ENCODE measurements around the gene OR2S2. TPM values are rescaled to one million over a fixed set of nuclear protein-coding genes. Genes with fewer than 3 reads are reported as not detected.

Gene OR2S2
- total RNA-seq, 2 experiments from 2014 or later: not detected

- no peaks in the 10 kb centered on the region for H3K79me2 ChIP-seq (ENCODE audit: insufficient read depth, low read depth, low read length)
- no peak overlapping the region for H3K27ac ChIP-seq (ENCODE audit: low read depth, low read length, poor library complexity, severe bottlenecking)
- no peak for DNase-seq (ENCODE audit: low spot score)
- peaks cover 4% of the 10 kb centered on the region for H3K4me1 ChIP-seq (ENCODE audit: insufficient read depth, low read length, poor library complexity, severe bottlenecking)
- no peak overlapping the region for H3K4me3 ChIP-seq (ENCODE audit: low read depth, low read length, poor library complexity, severe bottlenecking)
- TF ChIP-seq, protein P1, sequence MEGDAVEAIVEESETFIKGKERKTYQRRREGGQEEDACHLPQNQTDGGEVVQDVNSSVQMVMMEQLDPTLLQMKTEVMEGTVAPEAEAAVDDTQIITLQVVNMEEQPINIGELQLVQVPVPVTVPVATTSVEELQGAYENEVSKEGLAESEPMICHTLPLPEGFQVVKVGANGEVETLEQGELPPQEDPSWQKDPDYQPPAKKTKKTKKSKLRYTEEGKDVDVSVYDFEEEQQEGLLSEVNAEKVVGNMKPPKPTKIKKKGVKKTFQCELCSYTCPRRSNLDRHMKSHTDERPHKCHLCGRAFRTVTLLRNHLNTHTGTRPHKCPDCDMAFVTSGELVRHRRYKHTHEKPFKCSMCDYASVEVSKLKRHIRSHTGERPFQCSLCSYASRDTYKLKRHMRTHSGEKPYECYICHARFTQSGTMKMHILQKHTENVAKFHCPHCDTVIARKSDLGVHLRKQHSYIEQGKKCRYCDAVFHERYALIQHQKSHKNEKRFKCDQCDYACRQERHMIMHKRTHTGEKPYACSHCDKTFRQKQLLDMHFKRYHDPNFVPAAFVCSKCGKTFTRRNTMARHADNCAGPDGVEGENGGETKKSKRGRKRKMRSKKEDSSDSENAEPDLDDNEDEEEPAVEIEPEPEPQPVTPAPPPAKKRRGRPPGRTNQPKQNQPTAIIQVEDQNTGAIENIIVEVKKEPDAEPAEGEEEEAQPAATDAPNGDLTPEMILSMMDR (conservative IDR thresholded peaks at IDR 0.05; ENCODE audit: low read length): no peak
- TF ChIP-seq EZH2phosphoT487 (IDR thresholded peaks at IDR 0.05; ENCODE audit: borderline replicate concordance, low read depth, low read length): no peak
- no peaks in the 10 kb centered on the region for H3K9me2 ChIP-seq (ENCODE audit: insufficient read depth, low read length)
- H4K20me1 ChIP-seq (ENCODE audit: insufficient read depth, low read length): no peaks in the 10 kb centered on the region
- no TSS peak for BruUV-seq (replicated peaks)
- no peak overlapping the region for H2AFZ ChIP-seq (ENCODE audit: low read length)
- POLR2A ChIA-PET: no interaction called here
- no peaks in the 10 kb centered on the region for H3K36me3 ChIP-seq (ENCODE audit: insufficient read depth, low read length)
- CTCF ChIA-PET (ENCODE audit: unreplicated experiment): no interaction called here
- no peak overlapping the region for H3K4me2 ChIP-seq (ENCODE audit: low read length)
- intact Hi-C loops (cut with micrococcal nuclease; ENCODE audit: unreplicated experiment): no loop called here
- H3K9me3 ChIP-seq (ENCODE audit: low read length): 0 out of 2 replicates have a peak, but pooled peaks cover 3% of the 10 kb centered on the region
Measured at GRCh38 chr9:35911690-35912089, 46.3 kb downstream of the OR2S2 start.

- Histone ChIP-seq H3K9me3 (ENCODE audit: low read length) (0 out of 2 replicates have a peak, but pooled peaks cover 3% of the 10 kb centered on the region), H3K9me2 (ENCODE audit: insufficient read depth, low read length) (no peaks in the 10 kb centered on the region), H3K27ac (ENCODE audit: low read depth, low read length, poor library complexity, severe bottlenecking) (no peak overlapping the region), H2AFZ (ENCODE audit: low read length) (peak overlapping the region; percentile 59; the same call in 1 of the 2 replicates), H4K20me1 (ENCODE audit: insufficient read depth, low read length) (no peaks in the 10 kb centered on the region), H3K36me3 (ENCODE audit: insufficient read depth, low read length) (no peaks in the 10 kb centered on the region), H3K79me2 (ENCODE audit: insufficient read depth, low read depth, low read length) (no peaks in the 10 kb centered on the region), H3K4me1 (ENCODE audit: insufficient read depth, low read length, poor library complexity, severe bottlenecking) (peaks cover 4% of the 10 kb centered on the region), H3K4me3 (ENCODE audit: low read depth, low read length, poor library complexity, severe bottlenecking) (no peak overlapping the region), H3K4me2 (ENCODE audit: low read length) (no peak overlapping the region)
- intact Hi-C loops (cut with micrococcal nuclease; ENCODE audit: unreplicated experiment): no loop called here
- CTCF ChIA-PET (ENCODE audit: unreplicated experiment): no interaction called here
- TF ChIP-seq, protein P1 (conservative IDR thresholded peaks at IDR 0.05; ENCODE audit: low read length): peak; percentile 84
- no peak for TF ChIP-seq EZH2phosphoT487 (IDR thresholded peaks at IDR 0.05; ENCODE audit: borderline replicate concordance, low read depth, low read length)
- DNase-seq (ENCODE audit: low spot score): peak; percentile 67
- BruUV-seq (replicated peaks): no TSS peak
- POLR2A ChIA-PET: no interaction called here
Measured at GRCh38 chr9:35910613-35911359, 47.2 kb downstream of the OR2S2 start.

Data from OCI-LY7 (cell line).